Midbrain (tissue), 1 donor: ENCODE data around the gene OSBPL6.
"Not testable (repeated sequence)": the region's sequence is repeated elsewhere in the genome, so short reads cannot be mapped to it uniquely, and the experiment has no call there.

Experiments
- DNase-seq: peaks from one replicate; lab custom pipeline; 2025; lab: John Stamatoyannopoulos, UW

Gene OSBPL6

DNA sequence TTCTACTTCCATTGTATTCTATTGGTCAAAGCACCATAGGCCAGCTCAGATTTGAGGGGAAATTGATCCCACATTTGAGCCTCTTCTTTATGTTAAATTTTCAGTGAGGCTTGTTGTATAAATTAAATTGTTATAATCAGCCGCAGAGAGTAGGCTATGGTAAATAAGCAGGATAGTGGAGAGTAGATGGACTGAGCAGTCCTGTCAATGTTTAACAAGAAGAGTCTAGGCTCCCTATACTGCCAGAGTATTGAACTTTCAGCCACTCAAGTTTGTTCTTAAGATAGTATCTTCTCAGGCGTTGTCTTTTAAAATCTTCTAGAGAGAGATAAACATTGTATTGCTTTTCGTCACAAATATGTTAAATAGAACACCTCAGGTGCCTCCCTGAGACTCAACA, 155.7 kb downstream of the OSBPL6 start:
- no peak for DNase-seq

DNA sequence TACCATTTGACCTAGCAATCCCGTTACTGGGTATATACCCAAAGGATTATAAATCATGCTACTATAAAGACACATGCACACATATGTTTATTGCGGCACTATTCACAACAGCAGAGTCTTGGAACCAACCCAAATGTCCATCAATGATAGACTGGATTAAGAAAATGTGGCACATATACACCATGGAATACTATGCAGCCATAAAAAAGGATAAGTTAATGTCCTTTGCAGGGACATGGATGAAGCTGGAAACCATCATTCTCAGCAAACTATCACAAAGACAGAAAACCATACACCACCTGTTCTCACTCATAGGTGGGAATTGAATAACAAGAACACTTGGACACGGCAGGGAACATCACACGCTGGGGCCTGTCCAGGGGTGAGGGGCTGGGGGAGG, 163.4 kb downstream of the OSBPL6 start:
- DNase-seq = not testable (repeated sequence)

DNA sequence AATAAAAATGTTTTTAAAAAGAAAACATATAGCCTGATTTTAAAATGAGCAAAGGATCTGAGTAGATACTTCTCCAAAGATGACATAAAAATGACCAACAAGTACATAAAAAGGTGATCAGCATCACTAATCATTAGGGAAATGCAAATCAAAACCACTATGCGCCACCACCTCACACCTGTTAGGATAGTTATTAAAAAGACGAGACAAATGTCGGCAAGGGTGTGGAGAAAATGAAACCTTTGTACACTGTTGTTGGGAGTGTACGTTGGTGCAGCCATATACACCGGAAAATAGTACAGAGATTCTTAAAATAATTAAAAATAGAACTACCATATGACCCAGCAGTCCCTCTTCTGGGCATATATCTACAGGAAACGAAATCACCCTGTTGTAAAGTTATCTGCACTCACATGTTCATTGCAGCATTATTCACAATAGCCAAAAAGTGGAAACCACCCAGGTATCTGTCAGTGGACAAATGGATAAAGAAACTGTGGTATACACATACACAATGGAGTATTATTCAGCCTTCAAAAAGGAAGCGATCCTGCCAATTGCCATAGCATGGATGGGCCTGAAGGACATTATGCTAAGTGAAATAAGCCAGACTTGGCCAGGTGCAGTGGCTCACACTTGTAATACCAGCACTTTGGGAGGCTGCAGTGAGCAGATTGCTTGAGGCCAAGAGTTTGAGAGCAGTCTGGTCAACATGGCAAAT, 165.0 kb downstream of the OSBPL6 start:
- DNase-seq = no peak

- no peak for DNase-seq
Observed at GRCh38 chr2:178361588-178361987, 167.3 kb downstream of the OSBPL6 start.

- DNase-seq = no peak
Observed at GRCh38 chr2:178363252-178363651, 168.9 kb downstream of the OSBPL6 start.

DNA sequence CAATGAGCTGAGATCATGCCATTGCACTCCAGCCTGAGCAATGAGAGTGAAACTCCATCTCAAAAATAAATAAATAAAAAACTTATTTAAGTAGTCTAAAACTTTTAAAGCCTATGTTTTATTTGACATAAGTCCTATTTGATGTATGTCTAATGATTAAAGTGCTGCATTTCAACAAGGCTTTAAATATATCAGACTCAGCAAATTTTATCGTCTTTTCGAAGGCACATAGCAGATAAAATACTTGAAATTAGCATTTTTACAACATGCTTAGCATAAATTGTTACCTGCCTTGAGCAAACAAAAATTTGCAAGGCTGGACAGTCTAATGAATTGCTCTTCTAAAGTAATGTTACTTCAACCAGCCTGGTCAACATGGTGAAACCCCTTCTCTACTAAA, 170.8 kb downstream of the OSBPL6 start:
- DNase-seq = no peak

GRCh38 chr2:178366412-178366811, 172.1 kb downstream of the OSBPL6 start:
- DNase-seq = no peak

- DNase-seq = no peak
Observed at GRCh38 chr2:178367344-178367743, 173.0 kb downstream of the OSBPL6 start.

GRCh38 chr2:178374865-178375264, 180.6 kb downstream of the OSBPL6 start:
- no peak for DNase-seq

DNA sequence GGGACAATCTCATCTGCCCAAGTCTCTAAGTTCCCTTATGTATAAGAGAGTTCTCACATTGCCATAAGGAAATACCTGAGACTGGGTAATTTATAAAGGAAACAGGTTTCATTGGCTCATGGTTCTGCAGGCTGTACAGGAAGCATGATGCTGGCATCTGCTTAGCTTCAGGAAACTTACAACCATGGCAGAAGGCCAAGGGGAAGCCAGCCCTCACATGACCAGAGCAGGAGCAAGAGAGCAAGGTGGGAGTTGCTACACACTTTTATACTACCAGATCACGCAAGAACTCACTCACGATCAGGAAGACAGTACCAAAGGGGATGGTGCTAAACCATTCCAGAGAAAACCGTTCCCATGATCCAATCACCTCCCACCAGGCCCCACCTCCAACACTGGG, 182.7 kb downstream of the OSBPL6 start:
- DNase-seq = no peak

DNA sequence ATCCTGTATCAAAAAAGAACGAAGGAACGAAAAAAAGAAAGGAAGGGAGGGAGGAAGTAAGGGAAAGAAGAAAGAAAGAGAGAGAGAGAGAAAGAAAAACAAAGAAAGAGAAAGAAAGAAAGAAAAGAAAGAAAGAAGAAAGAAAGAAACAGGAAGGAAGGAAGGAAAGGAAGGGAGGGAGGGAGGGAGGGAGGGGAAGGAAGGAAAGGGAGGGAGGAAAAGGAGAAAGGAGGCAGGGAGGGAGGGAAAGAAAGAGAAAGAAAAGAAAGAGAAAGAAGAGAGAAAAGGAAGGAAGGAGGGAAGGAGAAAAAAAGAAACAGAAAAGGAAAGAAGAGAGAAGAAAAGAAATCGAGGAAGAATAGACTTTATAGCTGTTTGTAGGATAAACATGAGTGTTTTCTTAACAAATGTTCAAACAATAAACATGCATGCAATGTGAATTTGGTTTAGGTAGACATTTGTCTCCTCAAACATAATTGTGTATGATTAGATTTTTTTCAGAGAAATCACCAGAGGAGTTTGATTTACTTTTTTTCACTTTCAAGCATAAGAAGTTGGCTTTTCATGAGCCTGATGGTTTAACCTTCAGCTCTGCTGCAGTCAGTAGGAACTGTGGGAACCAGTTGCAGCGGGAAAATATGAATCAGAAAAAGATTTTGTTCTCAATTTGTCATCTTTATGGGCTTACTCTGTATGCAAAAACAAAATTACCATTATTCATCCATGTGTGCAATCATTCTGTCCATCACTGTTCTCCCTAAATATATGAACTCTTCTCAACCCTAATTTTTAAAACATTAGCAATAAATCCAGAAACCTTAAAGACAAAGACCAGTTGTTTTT, 185.1 kb downstream of the OSBPL6 start:
- DNase-seq = no peak

DNA sequence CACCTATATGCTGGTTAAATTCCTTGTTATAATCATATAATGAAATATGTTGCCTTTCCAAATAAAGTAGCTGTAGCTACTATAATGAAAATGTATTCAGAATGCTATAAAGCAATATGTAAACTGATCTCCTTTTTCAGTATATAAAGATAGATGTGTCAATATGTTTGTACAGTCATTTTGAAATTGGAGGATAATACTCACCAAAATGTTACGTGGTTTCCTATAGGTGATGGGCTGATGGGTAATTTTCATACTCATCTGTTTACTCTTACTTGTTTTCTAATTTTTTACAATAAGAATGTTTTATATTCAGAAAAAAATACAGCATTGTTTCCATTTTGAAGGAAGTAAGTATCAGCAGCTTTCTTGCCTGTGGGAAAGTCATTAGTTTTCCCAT, 186.5 kb downstream of the OSBPL6 start:
- DNase-seq = no peak

- no peak for DNase-seq
Observed at GRCh38 chr2:178383718-178384117, 189.4 kb downstream of the OSBPL6 start.

DNA sequence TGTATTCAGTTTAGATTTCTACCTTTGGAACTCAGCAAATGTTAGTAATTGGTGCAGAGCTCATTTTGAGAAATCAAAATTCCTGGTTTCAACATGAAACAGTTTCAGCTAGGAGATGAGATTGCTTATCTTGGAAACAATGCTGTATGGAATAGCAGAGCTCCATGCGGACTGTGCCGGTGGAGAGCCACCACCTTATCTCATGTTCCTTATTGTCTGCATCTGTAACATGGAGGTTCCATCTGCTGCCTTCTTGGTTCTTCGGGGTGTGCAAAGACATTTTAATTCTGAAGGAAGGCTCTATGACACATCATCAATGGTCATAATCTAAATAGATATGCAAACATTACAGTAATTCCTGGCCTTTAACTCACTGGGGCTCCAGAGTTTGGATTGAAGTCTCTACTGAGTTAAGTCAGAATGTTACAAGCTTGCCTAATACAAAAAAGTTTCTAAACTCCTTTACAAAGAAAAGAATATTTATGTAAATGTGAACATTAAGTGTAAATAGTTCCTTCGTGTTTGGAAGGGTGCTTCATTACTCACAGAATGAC, 191.4 kb downstream of the OSBPL6 start:
- no peak for DNase-seq

DNA sequence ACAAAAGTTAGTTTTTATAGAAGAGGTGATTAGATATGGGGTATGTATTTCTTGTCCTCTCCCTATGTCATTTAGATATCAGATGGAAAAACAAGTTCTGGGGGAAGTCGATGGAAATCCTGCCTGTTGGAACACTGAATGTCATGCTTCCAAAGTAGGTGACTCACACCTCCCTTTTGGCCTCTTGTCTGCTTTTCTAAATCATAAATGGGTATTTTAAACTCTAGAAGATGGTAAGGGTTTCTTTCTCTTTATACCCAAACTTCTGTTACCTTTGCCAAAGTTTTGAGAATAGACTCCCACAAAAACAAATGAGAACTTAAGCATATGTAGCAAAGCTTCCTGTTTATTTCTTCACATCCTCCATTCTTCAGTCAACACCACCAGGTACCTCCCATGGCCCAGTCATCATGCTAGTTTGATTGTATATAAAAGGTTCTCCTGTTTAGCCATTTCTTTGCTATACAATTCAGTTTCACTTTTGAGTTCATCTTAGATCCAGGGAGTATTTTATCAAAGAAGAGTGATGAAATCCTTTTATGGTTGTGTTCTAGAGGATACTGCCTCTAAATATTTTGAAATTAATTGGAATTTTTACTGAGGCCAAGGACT, 192.8 kb downstream of the OSBPL6 start:
- DNase-seq = no peak

- DNase-seq = no peak
Observed at GRCh38 chr2:178388287-178388686, 194.0 kb downstream of the OSBPL6 start.

DNA sequence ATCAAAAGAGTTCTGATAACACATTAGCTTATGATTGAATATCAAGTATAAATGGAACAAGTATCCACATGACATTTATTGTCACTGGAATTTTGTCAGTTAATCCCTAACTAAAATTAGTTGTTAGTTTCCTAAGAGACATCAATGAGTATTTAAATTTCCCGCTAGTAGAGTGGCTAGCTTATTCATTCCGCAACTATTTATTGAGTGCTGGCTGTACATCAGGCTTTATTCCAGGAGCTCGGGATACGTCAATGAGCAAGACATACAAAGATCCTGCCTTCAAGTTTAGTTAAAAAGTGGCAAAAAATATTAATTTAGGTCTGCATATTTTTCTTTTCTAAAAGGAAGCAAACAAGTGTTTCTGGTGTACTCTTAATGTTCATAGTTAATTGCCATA, 197.4 kb downstream of the OSBPL6 start:
- DNase-seq = no peak

DNA sequence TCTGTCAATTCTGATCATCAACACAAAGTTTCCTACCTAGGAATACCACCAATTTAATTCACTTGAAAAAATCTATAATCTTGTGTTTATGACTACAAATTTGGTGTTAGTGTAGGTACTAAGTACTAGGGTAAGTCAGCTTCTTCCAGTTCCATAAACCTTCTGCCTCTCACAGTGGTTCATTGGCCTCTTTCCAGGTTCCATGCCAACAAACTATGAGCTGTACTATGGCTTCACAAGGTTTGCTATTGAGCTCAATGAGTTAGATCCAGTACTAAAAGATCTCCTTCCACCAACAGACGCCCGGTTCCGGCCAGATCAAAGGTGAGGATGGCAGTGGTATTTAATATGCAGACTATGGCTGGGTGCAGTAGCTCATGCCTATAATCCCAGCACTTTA, 197.9 kb downstream of the OSBPL6 start:
- no peak for DNase-seq

DNA sequence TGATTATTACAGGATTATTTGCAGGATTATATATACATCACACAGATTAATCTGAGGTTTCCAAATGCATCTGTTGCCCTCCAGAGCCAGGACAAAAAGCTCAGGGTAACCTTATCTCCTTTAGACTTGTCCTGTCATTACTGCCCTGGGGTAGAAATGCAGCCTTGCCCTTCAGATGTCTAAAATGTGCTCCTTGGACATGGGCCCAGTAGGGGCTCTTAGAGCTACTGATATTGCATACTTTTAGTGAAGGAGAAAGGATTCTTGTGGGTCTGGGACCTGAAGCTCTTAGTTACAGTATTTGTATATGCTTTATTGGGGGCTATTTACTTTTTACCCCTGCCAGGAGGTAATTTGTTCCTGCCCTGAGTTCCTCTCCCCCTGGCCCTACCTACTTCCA, 200.5 kb downstream of the OSBPL6 start:
- no peak for DNase-seq

- DNase-seq = no peak
Observed at GRCh38 chr2:178395295-178395694, 201.0 kb downstream of the OSBPL6 start.

DNA sequence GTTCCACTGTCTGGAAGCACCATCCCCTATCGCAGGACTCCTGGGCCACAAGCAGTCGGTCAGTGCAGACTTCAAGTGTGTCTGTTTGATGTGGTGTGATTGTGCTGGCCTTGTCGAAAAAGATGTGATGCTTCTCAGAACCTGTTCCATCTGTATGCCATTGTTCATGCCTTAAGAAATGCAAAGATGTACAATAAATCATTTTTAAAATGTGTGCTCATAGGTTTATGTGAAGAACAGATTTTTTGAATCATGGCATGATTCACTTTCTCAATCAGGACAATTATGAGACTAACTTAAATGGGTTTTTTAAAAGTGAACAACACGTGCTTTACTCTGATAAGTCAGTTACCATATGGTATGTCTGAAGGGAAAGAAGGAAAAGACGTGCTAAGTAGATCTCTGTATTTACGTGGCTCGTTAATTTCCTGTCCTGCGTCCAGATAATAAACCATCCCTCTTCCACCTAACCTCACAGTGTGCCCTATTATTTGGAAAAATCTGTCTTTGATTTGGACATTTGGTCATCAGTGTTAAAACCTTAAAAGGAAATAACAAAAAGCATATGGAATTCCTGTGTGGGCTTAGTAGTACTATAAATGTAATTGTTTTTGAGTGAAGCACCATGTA, 201.7 kb downstream of the OSBPL6 start:
- no peak for DNase-seq

DNA sequence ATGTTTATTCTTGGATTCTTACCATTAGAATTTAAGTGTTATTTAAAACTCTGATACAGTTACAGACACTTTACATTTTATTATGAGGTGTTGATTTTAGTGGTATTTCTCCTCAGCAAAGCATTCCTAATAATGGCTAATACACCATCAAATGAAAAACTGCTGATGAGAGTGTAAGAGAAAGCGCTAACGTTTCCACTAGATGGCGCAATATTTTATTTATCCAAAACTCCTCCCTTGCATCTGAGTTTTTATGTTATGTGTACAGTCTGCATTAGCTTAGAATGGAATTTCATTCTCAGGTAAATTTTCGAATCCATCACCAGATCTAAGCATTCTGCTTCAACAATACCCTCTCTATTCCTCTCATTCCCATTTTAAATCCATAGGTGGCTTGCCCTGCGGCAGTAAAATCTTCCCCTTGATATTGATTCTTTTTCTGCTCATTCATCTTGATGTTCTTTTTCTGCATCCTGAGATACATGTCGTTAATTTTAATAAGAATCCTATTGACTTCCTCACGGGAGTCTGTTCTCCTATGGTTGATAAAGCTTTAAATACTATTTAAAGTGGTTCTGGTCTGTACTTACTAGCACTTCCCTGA, 202.8 kb downstream of the OSBPL6 start:
- DNase-seq = peak; percentile 74
